ENCODE data around the gene TAX1BP3. TPM values are rescaled to one million over a fixed set of nuclear protein-coding genes. Genes with fewer than 3 reads are reported as not detected.

The TAX1BP3 gene
- total RNA-seq, 4 donors from 2014 or later = 103 to 245 (median 202) TPM

DNA sequence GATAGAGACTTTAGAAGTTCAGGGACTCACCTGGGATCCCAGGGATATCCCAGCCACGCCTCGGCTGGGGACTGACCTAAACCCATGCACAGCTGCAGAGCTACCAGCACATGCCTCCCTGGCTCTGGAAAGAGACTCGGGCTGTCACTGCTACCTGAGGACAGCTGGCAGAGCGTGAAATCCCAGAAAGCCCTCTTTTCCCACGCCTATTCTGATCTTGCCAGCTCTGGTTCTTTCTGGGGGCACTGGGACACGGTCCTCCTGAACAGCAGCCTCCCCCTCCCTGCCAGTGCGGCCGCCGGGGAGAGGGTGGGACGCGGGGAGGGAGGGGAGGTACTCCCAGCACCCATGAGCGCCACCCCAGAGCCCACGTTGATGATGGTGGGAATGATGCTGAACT, 16.8 kb upstream of the TAX1BP3 start:
- DNase-seq (ENCODE audit: low spot score in 2 of 2) = no peak
- no peaks in the 10 kb centered on the region for H3K4me1 ChIP-seq
- no peak for TF ChIP-seq POLR2AphosphoS5 (IDR thresholded peaks at IDR 0.05)
- TF ChIP-seq, protein P1, sequence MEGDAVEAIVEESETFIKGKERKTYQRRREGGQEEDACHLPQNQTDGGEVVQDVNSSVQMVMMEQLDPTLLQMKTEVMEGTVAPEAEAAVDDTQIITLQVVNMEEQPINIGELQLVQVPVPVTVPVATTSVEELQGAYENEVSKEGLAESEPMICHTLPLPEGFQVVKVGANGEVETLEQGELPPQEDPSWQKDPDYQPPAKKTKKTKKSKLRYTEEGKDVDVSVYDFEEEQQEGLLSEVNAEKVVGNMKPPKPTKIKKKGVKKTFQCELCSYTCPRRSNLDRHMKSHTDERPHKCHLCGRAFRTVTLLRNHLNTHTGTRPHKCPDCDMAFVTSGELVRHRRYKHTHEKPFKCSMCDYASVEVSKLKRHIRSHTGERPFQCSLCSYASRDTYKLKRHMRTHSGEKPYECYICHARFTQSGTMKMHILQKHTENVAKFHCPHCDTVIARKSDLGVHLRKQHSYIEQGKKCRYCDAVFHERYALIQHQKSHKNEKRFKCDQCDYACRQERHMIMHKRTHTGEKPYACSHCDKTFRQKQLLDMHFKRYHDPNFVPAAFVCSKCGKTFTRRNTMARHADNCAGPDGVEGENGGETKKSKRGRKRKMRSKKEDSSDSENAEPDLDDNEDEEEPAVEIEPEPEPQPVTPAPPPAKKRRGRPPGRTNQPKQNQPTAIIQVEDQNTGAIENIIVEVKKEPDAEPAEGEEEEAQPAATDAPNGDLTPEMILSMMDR (IDR thresholded peaks at IDR 0.05) = no peak
- no peak for TF ChIP-seq EP300 (IDR thresholded peaks at IDR 0.05)
- TF ChIP-seq POLR2A (IDR thresholded peaks at IDR 0.05) = no peak
- H3K27me3 ChIP-seq = peaks cover 34% of the 10 kb centered on the region
- 0% methylated on average over 6 of the region's 13 CpGs for WGBS
- no peak overlapping the region for H3K27ac ChIP-seq
- no peaks in the 10 kb centered on the region for H3K9me3 ChIP-seq
- H3K36me3 ChIP-seq = no peaks in the 10 kb centered on the region
- no peak overlapping the region for H3K4me3 ChIP-seq

DNA sequence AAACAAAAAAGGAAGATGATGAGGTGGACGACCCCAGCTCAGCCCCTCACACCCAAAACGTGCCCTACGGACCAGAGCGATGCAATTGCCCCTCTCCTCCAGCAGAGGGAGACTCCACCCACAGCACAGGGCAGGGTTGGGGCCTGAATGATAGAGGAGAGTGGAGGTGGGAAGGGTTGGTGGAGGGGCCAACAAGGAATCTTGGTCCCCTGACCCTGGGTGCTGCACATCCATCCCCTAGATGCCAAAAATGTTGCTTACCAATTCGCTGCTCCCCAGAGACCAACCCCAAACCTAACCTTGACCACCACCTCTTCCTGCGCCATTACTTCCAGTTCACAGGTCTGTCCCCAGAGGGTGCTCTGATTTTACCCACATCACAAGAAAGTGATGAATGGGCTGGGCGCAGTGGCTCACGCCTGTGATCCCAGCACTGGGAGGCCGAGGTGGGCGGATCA, 14.7 kb upstream of the TAX1BP3 start:
- Histone ChIP-seq H3K9me3 (no peaks in the 10 kb centered on the region), H3K4me3 (no peak overlapping the region), H3K27ac (no peak overlapping the region), H3K4me1 (no peaks in the 10 kb centered on the region), H3K27me3 (peaks cover 34% of the 10 kb centered on the region), H3K36me3 (no peaks in the 10 kb centered on the region)
- DNase-seq (ENCODE audit: low spot score in 2 of 2) = no peak
- no peak for TF ChIP-seq POLR2AphosphoS5 (IDR thresholded peaks at IDR 0.05)
- TF ChIP-seq, protein P1 (IDR thresholded peaks at IDR 0.05) = peak; percentile 52 to 88
- 40% methylated on average over 10 of the region's 10 CpGs for WGBS

DNA sequence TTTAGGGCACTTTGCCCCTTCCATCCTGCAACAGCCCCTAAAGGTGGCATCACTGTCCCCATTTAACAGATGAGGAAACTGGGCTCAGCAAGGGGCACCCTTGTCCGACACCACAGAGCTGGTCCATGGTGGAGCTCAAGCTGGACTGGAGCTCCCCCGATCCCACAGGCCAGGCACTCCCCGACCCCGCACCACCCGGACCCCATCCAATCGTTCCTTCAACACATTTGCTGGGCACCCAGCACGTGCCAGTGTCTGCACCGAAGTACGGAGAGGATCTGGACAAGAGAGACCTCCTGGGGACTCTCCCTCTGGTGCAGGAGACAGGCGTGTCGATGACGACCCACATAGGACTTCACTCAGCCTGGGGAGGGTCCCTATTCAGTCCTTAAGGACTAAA, 13.7 kb upstream of the TAX1BP3 start:
- TF ChIP-seq EP300 (IDR thresholded peaks at IDR 0.05) = no peak
- TF ChIP-seq, protein P1 (IDR thresholded peaks at IDR 0.05) = no peak
- no peak for TF ChIP-seq POLR2A (IDR thresholded peaks at IDR 0.05)
- TF ChIP-seq POLR2AphosphoS5 (IDR thresholded peaks at IDR 0.05) = no peak
- Histone ChIP-seq H3K27ac (no peak overlapping the region), H3K4me1 (no peaks in the 10 kb centered on the region), H3K4me3 (no peak overlapping the region), H3K36me3 (no peaks in the 10 kb centered on the region), H3K27me3 (peaks cover 34% of the 10 kb centered on the region), H3K9me3 (no peaks in the 10 kb centered on the region)
- 90% methylated on average over 12 of the region's 12 CpGs for WGBS
- DNase-seq (ENCODE audit: low spot score in 2 of 2) = no peak

DNA sequence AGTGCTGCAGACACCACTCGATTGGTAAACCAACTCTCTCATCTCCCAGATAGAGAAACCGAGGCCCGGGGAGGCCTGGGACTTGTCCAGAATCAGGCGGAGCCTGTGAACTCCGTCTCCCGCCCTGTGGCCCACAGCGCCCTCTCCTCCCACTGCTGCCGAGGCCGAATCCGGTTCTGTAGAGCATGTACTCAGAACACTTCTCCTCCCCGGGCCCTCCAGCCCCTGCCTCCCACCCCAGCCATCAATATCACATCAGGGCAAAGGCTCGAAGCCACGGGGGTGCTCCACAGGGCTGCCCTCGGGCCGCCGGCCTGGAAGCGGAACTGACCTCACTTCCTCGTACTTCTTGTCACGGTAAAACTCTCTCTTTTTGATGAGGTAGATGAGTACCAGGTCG, 13.2 kb upstream of the TAX1BP3 start:
- no peak overlapping the region for H3K4me3 ChIP-seq
- TF ChIP-seq POLR2AphosphoS5 (IDR thresholded peaks at IDR 0.05) (no peak), POLR2A (IDR thresholded peaks at IDR 0.05) (no peak)
- H3K27me3 ChIP-seq = peaks cover 34% of the 10 kb centered on the region
- no peaks in the 10 kb centered on the region for H3K36me3 ChIP-seq
- H3K9me3 ChIP-seq = no peaks in the 10 kb centered on the region
- H3K4me1 ChIP-seq = no peaks in the 10 kb centered on the region
- WGBS = 82% methylated on average over 16 of the region's 20 CpGs
- H3K27ac ChIP-seq = no peak overlapping the region
- no peak for DNase-seq (ENCODE audit: low spot score in 2 of 2)

DNA sequence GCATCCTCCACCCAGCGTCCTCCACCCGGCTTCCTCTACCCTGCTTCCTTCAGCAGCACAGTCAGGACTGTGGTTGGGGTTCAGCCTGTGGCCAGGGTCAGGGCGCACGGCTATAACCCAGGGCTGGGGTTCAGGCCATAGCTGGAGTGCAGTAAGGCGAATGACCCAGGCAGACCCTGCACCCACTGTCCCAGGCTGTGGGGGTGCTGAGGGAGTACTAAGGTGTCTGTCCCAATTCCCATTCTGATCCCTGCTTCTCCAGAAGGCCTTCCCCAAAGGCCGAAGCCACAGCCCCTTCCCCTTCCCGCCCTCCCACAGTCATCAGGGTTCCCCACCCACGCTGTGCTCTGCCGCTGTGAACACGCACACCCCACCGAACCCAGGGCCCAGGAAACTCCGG, 12.7 kb upstream of the TAX1BP3 start:
- WGBS = 87% methylated on average over 12 of the region's 12 CpGs
- no peak overlapping the region for H3K27ac ChIP-seq
- H3K36me3 ChIP-seq = no peaks in the 10 kb centered on the region
- H3K9me3 ChIP-seq = no peaks in the 10 kb centered on the region
- no peaks in the 10 kb centered on the region for H3K4me1 ChIP-seq
- no peak for DNase-seq (ENCODE audit: low spot score in 2 of 2)
- H3K4me3 ChIP-seq = no peak overlapping the region
- TF ChIP-seq POLR2AphosphoS5 (IDR thresholded peaks at IDR 0.05) (no peak), EP300 (IDR thresholded peaks at IDR 0.05) (no peak), POLR2A (IDR thresholded peaks at IDR 0.05) (no peak)
- TF ChIP-seq, protein P1 (IDR thresholded peaks at IDR 0.05) = no peak
- peaks cover 34% of the 10 kb centered on the region for H3K27me3 ChIP-seq

DNA sequence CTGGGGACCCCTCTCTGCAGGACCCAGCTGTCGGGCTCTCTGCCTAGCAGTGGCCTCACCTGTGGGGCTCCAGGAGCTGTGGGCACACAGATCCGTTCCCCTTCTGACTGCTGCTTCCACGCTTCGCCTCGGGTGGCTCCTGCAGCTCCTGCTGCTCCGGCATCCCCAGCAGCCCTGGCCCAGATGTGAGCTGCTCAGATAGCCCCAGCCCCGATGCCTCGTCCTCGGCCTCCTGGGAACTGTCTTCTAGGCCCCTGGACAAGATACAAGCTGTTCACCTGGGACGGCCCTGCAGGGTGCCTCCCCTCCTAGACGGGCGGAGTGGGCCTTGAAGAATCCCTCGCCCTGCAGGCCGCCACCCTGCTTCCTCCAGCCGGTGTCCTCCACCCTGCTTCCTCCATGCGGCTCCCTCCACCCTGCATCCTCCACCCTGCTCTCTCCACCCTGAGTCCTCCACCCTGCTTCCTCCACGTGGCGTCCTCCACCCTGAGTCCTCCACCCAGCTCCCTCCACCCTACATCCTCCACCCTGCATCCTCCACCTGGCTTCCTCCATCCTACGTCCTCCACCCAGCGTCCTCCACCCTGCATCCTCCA, 11.3 kb upstream of the TAX1BP3 start:
- no peak overlapping the region for H3K27ac ChIP-seq
- WGBS = 43% methylated on average over 13 of the region's 20 CpGs

More for the DNA sequence above, 11.3 kb upstream of the TAX1BP3 start:
- Histone ChIP-seq H3K36me3 (no peaks in the 10 kb centered on the region), H3K27me3 (peaks cover 26% of the 10 kb centered on the region), H3K4me3 (no peak overlapping the region), H3K4me1 (no peaks in the 10 kb centered on the region), H3K9me3 (no peaks in the 10 kb centered on the region)
- DNase-seq (ENCODE audit: low spot score in 2 of 2) = no peak
- TF ChIP-seq, protein P1 (IDR thresholded peaks at IDR 0.05) = no peak
- TF ChIP-seq POLR2A (IDR thresholded peaks at IDR 0.05) = no peak
- no peak for TF ChIP-seq EP300 (IDR thresholded peaks at IDR 0.05)
- no peak for TF ChIP-seq POLR2AphosphoS5 (IDR thresholded peaks at IDR 0.05)
